Neural crest cell (in vitro differentiated cells): ENCODE data around the gene LCN10. TPM values are rescaled to one million over a fixed set of nuclear protein-coding genes. Genes with fewer than 3 reads are reported as not detected.
A peak's percentile ranks its signal among the peaks of the same experiment; 100 is the strongest.

ENCODE experiments used
- DNase-seq: peaks from one replicate; pipeline ENCODE4 v3.0.0; 2021; ENCODE audit warnings: low read depth, mixed read lengths, low spot score
- H3K27ac Mint-ChIP-seq: one replicate; pipeline ENCODE4 v1.8.0; 2021; ENCODE audit warnings: mild to moderate bottlenecking, mixed read lengths; ENCODE audit not compliant: unreplicated experiment
- H3K27me3 Mint-ChIP-seq: 2 replicates; pipeline ENCODE4 v1.8.0; 2021; ENCODE audit warnings: low read depth, mild to moderate bottlenecking, mixed read lengths
- H3K36me3 Mint-ChIP-seq: 2 replicates; pipeline ENCODE4 v1.8.0; 2021; ENCODE audit warnings: low read depth, mild to moderate bottlenecking, mixed read lengths
- H3K4me1 Mint-ChIP-seq: 2 replicates; pipeline ENCODE4 v1.8.0; 2021; ENCODE audit warnings: mixed read lengths
- H3K4me3 Mint-ChIP-seq: one replicate; pipeline ENCODE4 v1.8.0; 2021; ENCODE audit warnings: mild to moderate bottlenecking, mixed read lengths
- H3K9me3 Mint-ChIP-seq: 2 replicates; pipeline ENCODE4 v1.8.0; 2021; ENCODE audit warnings: mixed read lengths
- total RNA-seq: library from RNA; stranded (reverse); gene quantifications from 2 replicates; pipeline ENCODE4 v1.2.1, GENCODE V29; 2021
- TF ChIP-seq, protein P1 (sequence below): fragments of 200-600 bp; sonication (generic); conservative IDR thresholded peaks from 2 replicates; pipeline ENCODE4 v1.5.0; 2021; ENCODE audit warnings: antibody characterized with exemption, mild to moderate bottlenecking

LCN10 gene
- total RNA-seq, 1 donor from 2014 or later: not detected

DNA sequence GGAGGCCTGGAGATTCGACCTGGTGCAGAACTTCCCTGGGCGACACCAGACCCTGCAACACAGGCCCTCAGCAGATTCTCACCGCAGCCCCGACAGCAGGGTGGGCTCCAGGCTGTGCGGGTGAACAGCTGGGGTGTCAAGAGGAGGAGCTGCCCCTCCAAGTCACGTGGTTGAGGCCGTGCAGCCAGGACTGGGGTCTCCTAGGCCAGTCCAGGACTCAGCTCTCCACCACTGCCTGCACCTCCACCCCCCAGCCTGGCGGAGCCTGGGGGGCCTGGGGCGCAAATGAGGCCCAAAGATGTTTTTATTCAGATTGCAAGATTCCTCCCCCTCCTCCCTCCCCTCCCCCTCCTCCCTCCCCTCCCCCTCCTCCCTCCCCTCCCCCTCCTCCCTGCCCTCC lies 46.2 kb downstream of the LCN10 start:
- Mint-ChIP-seq H3K4me1 (peaks cover 23% of the 10 kb centered on the region), H3K9me3 (no peaks in the 10 kb centered on the region), H3K36me3 (no peaks in the 10 kb centered on the region), H3K27ac (no peak overlapping the region), H3K27me3 (peaks cover 5% of the 10 kb centered on the region), H3K4me3 (no peak overlapping the region)
- no peak for DNase-seq
- TF ChIP-seq, protein P1, sequence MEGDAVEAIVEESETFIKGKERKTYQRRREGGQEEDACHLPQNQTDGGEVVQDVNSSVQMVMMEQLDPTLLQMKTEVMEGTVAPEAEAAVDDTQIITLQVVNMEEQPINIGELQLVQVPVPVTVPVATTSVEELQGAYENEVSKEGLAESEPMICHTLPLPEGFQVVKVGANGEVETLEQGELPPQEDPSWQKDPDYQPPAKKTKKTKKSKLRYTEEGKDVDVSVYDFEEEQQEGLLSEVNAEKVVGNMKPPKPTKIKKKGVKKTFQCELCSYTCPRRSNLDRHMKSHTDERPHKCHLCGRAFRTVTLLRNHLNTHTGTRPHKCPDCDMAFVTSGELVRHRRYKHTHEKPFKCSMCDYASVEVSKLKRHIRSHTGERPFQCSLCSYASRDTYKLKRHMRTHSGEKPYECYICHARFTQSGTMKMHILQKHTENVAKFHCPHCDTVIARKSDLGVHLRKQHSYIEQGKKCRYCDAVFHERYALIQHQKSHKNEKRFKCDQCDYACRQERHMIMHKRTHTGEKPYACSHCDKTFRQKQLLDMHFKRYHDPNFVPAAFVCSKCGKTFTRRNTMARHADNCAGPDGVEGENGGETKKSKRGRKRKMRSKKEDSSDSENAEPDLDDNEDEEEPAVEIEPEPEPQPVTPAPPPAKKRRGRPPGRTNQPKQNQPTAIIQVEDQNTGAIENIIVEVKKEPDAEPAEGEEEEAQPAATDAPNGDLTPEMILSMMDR: no peak

DNA sequence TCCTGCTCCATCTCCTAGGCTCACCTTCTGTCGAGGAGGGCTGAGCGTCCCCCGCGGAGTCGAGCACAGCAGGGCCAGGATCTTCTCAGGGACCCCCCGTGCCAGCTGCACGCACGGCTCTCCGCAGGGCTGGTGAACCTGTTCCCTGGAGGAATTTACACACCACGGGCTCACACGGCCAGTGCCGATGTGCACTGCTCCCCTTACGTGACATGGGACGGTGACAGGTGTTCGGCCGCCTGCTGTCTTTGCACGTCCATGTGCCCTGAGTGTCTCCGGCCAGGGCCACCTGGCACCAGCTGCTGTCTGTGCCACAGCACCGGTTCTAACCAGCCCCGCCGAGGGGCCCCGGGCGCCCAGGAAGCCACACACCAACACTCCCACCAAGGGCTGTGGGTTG lies 46.8 kb downstream of the LCN10 start:
- no peak for DNase-seq

DNA sequence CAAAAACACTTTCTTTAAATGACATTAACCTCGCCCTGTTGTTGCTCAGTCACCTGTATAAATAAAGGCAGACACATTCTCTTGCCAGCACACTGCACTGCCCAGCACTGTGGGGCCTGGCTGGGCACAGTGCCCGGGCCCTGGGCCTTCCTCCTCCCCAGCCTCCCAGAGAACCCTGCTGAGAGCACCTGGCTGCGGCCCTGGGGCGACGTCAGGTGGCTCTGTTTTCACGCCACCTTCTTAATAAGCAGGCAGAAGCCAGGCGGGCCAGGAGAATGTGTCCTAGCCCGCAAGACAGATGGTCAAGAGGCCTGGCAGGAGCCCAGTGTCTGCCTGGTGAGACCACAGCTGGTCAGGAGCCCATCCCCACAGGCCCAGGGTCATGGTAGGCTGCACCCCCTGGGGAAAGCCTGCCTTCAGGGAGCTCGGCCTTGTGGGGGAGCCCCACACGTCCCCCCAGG lies 47.3 kb downstream of the LCN10 start:
- Mint-ChIP-seq H3K36me3 (no peaks in the 10 kb centered on the region), H3K27ac (no peak overlapping the region), H3K4me1 (peaks cover 23% of the 10 kb centered on the region), H3K9me3 (no peaks in the 10 kb centered on the region), H3K27me3 (peaks cover 2% of the 10 kb centered on the region), H3K4me3 (no peak overlapping the region)
- TF ChIP-seq, protein P1: no peak
- DNase-seq: no peak

More for the DNA sequence above, 46.8 kb downstream of the LCN10 start:
- Mint-ChIP-seq H3K27ac (no peak overlapping the region), H3K27me3 (peaks cover 2% of the 10 kb centered on the region), H3K36me3 (no peaks in the 10 kb centered on the region), H3K4me1 (peaks cover 23% of the 10 kb centered on the region), H3K4me3 (no peak overlapping the region), H3K9me3 (no peaks in the 10 kb centered on the region)
- TF ChIP-seq, protein P1: no peak

DNA sequence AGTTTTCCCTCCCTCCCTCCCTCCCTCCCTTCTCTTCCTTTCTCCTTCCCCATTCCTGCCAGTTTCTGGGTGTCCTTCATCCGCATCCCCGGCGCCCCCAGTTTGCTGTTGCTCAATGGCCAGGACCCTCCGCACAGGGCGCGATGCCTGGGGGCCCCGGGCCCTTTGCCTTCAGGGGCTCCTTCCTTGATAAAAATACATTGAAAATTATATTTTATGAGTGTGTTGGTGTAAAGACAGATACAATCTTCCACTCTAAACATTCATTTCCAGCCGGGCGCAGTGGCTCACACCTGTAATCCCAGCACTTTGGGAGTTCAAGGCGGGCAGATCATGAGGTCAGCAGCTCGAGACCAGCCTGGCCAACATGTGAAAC lies 47.9 kb downstream of the LCN10 start:
- peaks cover 23% of the 10 kb centered on the region for H3K4me1 Mint-ChIP-seq

DNA sequence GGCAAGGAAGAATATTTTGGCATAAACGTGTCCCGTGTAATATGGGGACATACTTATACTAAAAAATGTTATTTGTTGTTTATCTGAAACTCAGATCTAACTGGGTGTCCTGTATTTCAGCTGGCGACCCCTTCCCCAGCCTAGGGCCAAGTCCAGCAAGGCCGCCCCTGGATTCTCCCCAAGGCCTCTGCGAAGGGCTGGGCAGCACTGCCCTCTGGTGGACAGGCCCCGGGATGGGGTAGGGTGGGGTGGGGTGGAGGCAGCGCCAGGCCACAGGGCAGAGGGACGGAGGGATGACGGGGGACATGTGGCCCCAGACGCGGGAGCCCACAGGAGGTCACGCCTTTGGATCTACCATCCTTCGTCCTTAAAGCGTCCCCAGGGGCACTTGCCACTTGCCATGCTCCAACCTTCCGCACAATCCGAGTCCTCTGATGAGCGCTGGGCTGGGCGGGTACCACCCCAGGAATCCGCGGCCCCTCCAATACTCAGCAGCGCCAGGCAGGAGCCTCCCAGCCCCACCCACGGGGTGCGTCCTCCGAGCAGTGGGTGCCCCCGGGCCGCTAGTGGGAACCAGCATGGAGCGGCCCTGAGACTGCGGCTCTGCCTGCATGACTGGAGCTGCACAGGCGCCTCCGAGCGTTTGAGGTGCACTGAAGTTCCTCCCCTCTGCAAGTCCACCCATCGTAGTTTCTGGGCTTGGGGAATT lies 48.4 kb downstream of the LCN10 start:
- H3K27me3 Mint-ChIP-seq: peaks cover 3% of the 10 kb centered on the region
- peak; percentile 61 for DNase-seq

More for the DNA sequence above, 47.9 kb downstream of the LCN10 start:
- no peak for DNase-seq
- Mint-ChIP-seq H3K27me3 (peaks cover 2% of the 10 kb centered on the region), H3K27ac (no peak overlapping the region), H3K4me3 (no peak overlapping the region), H3K9me3 (no peaks in the 10 kb centered on the region), H3K36me3 (no peaks in the 10 kb centered on the region)
- TF ChIP-seq, protein P1: no peak

More for the DNA sequence above, 48.4 kb downstream of the LCN10 start:
- no peak overlapping the region for H3K27ac Mint-ChIP-seq
- TF ChIP-seq, protein P1: peak; percentile 68
- peaks cover 23% of the 10 kb centered on the region for H3K4me1 Mint-ChIP-seq
- H3K36me3 Mint-ChIP-seq: no peaks in the 10 kb centered on the region
- H3K9me3 Mint-ChIP-seq: no peaks in the 10 kb centered on the region
- H3K4me3 Mint-ChIP-seq: no peak overlapping the region
